DND-41 (cell line): ENCODE measurements around the gene PRKACG.
"Not testable (repeated sequence)": the region's sequence is repeated elsewhere in the genome, so short reads cannot be mapped to it uniquely, and the experiment has no call there.

ENCODE experiments used
- ATAC-seq: fragments of 200-7000 bp; cut with Tn5 transposase; 3 replicates; pipeline ENCODE4 v1.9.1; 2021; ENCODE audit warnings: low read depth; ENCODE audit not compliant: insufficient read depth
- DNase-seq: peaks from one replicate; pipeline ENCODE4 v3.0.0-alpha.2; 2020
- H2AFZ ChIP-seq: 2 replicates; pipeline ENCODE4 v1.6.0; 2012; ENCODE audit warnings: low read depth, low read length
- H3K27ac ChIP-seq: 2 replicates; pipeline ENCODE4 v1.5.1; 2012; ENCODE audit warnings: low read length, inconsistent platforms
- H3K27me3 ChIP-seq: fragments of 200-600 bp; sonication (generic); 2 replicates; pipeline ENCODE4 v1.6.0; 2012; ENCODE audit warnings: low read length, mild to moderate bottlenecking, inconsistent platforms; ENCODE audit not compliant: insufficient read depth, poor library complexity
- H3K36me3 ChIP-seq: 2 replicates; pipeline ENCODE4 v1.5.1; 2012; ENCODE audit warnings: low read length, inconsistent platforms; ENCODE audit not compliant: insufficient read depth
- H3K4me1 ChIP-seq: 2 replicates; pipeline ENCODE4 v1.5.1; 2012; ENCODE audit warnings: mild to moderate bottlenecking, low read length; ENCODE audit not compliant: insufficient read depth
- H3K4me2 ChIP-seq: 2 replicates; pipeline ENCODE4 v1.6.0; 2012; ENCODE audit warnings: mild to moderate bottlenecking, moderate library complexity, low read length, inconsistent platforms; ENCODE audit not compliant: insufficient read depth
- H3K4me3 ChIP-seq, 2 experiments: fragments of 200-600 bp in 1 of 2; shearing (Covaris generic) in 1 of 2; 2 replicates each; pipeline ENCODE4 v1.5.1; 2012 to 2016; ENCODE audit warnings: inconsistent platforms in 2 of 2, low read length in 2 of 2, mild to moderate bottlenecking in 2 of 2, low read depth in 1 of 2, moderate library complexity in 1 of 2
- H3K79me2 ChIP-seq: 2 replicates; pipeline ENCODE4 v1.6.0; 2012; ENCODE audit warnings: low read length, inconsistent platforms; ENCODE audit not compliant: insufficient read depth
- H3K9ac ChIP-seq: 2 replicates; pipeline ENCODE4 v1.6.0; 2012; ENCODE audit warnings: low read depth, mild to moderate bottlenecking, inconsistent platforms, low read length, moderate library complexity
- H3K9me3 ChIP-seq: 2 replicates; pipeline ENCODE4 v1.5.1; 2012; ENCODE audit warnings: low read length, moderate library complexity, mild to moderate bottlenecking, inconsistent platforms; ENCODE audit not compliant: insufficient read depth, severe bottlenecking
- H4K20me1 ChIP-seq: 2 replicates; pipeline ENCODE4 v1.6.0; 2012; ENCODE audit warnings: low read length; ENCODE audit not compliant: insufficient read depth
- CTCF ChIP-seq: IDR thresholded peaks from 2 replicates; pipeline ENCODE4 v1.5.1; 2012; ENCODE audit warnings: borderline replicate concordance, low read length, moderate library complexity, mild to moderate bottlenecking; ENCODE audit not compliant: poor library complexity, severe bottlenecking; ENCODE audit errors: extremely low read depth
- EZH2 ChIP-seq: IDR thresholded peaks from 3 replicates; pipeline ENCODE4 v1.6.1; 2012; ENCODE audit warnings: borderline replicate concordance, low read depth, mild to moderate bottlenecking, moderate library complexity, low read length, inconsistent platforms; ENCODE audit not compliant: severe bottlenecking

The PRKACG gene

GRCh38 chr9:68991457-68991856 lies 22.5 kb downstream of the PRKACG start:
- Histone ChIP-seq H3K4me3 (no peak overlapping the region), H3K4me2 (no peak overlapping the region), H2AFZ (no peak overlapping the region), H3K9ac (no peak overlapping the region), H3K27ac (no peak overlapping the region), H4K20me1 (no peaks in the 10 kb centered on the region), H3K79me2 (no peaks in the 10 kb centered on the region), H3K36me3 (no peaks in the 10 kb centered on the region), H3K4me1 (no peaks in the 10 kb centered on the region), H3K27me3 (no peaks in the 10 kb centered on the region), H3K9me3 (no peaks in the 10 kb centered on the region)
- TF ChIP-seq EZH2: no peak
- no peak for TF ChIP-seq CTCF
- ATAC-seq (no peak), DNase-seq (no peak)

GRCh38 chr9:68986949-68987348 lies 27.0 kb downstream of the PRKACG start:
- not testable (repeated sequence) for H3K9ac ChIP-seq, H2AFZ ChIP-seq, ATAC-seq, H3K79me2 ChIP-seq, H3K27ac ChIP-seq, H4K20me1 ChIP-seq, H3K4me2 ChIP-seq, H3K4me3 ChIP-seq, H3K9me3 ChIP-seq, H3K27me3 ChIP-seq, H3K36me3 ChIP-seq, H3K4me1 ChIP-seq, DNase-seq

- no peak for DNase-seq
- H3K9ac ChIP-seq: no peak overlapping the region
- H3K36me3 ChIP-seq: no peaks in the 10 kb centered on the region
- no peak overlapping the region for H3K27ac ChIP-seq
- H2AFZ ChIP-seq: no peak overlapping the region
- H4K20me1 ChIP-seq: no peaks in the 10 kb centered on the region
- H3K79me2 ChIP-seq: no peaks in the 10 kb centered on the region
- no peak overlapping the region for H3K4me2 ChIP-seq
- H3K4me1 ChIP-seq: no peaks in the 10 kb centered on the region
- TF ChIP-seq EZH2: no peak
- no peak for TF ChIP-seq CTCF
- no peaks in the 10 kb centered on the region for H3K27me3 ChIP-seq
- H3K4me3 ChIP-seq: no peak overlapping the region
- ATAC-seq: no peak
- H3K9me3 ChIP-seq: no peaks in the 10 kb centered on the region
Measured at GRCh38 chr9:68983522-68984424, 30.1 kb downstream of the PRKACG start.

- no peaks in the 10 kb centered on the region for H3K9me3 ChIP-seq
- TF ChIP-seq CTCF (no peak), EZH2 (no peak)
Measured at GRCh38 chr9:68983008-68983411, 30.9 kb downstream of the PRKACG start.

More at GRCh38 chr9:68983008-68983411, 30.9 kb downstream of the PRKACG start:
- no peak overlapping the region for H2AFZ ChIP-seq
- no peak overlapping the region for H3K4me2 ChIP-seq
- H3K27ac ChIP-seq: no peak overlapping the region
- H4K20me1 ChIP-seq: no peaks in the 10 kb centered on the region
- H3K9ac ChIP-seq: no peak overlapping the region
- no peak for DNase-seq
- H3K4me1 ChIP-seq: no peaks in the 10 kb centered on the region
- H3K79me2 ChIP-seq: no peaks in the 10 kb centered on the region
- H3K36me3 ChIP-seq: no peaks in the 10 kb centered on the region
- H3K27me3 ChIP-seq: no peaks in the 10 kb centered on the region
- no peak for ATAC-seq
- H3K4me3 ChIP-seq: no peak overlapping the region
